DOHH2 (cell line): ENCODE results near the gene BLOC1S1.
A peak's percentile ranks its signal among the peaks of the same experiment; 100 is the strongest.

Source experiments
- EZH2phosphoT487 ChIP-seq: fragments of 200-600 bp; sonication (generic); IDR thresholded peaks from 2 replicates; pipeline ENCODE4 v1.6.1; 2017; ENCODE audit warnings: borderline replicate concordance, mild to moderate bottlenecking, antibody characterized with exemption, low read length, moderate library complexity, mixed read lengths
- TF ChIP-seq, protein P1 (sequence below): fragments of 200-600 bp; sonication (generic); IDR thresholded peaks from one replicate; pipeline ENCODE4 v1.5.1; 2014; ENCODE audit warnings: antibody characterized with exemption, mild to moderate bottlenecking, low read depth, low read length; ENCODE audit not compliant: poor library complexity, severe bottlenecking

DNA sequence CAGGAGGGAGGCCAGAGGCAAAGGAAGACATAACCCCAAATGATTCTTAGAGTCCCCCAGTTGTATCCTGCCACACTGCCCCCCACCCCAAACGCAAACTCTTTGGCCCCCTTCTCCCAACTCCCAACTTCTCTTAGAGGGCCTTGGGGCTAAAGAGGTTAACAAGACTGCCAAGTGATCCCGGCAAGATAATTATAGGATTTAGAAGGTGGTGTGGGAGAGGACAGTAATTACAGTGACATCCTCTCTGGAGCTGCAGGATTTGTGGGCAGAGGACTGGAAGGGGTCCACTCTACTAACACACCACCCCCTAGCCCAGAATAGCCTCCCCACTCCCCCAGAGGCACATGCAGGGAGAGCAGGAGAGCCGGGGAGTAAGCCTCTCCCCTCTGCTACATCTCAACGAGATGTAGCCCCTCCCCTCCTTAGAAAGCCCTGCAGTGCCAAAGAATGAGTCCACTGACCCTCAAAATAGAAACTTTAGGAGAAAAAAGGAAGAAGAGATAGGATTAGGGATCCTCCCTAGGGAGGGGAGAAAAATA is 21.8 kb downstream of the BLOC1S1 start:
- TF ChIP-seq, protein P1, sequence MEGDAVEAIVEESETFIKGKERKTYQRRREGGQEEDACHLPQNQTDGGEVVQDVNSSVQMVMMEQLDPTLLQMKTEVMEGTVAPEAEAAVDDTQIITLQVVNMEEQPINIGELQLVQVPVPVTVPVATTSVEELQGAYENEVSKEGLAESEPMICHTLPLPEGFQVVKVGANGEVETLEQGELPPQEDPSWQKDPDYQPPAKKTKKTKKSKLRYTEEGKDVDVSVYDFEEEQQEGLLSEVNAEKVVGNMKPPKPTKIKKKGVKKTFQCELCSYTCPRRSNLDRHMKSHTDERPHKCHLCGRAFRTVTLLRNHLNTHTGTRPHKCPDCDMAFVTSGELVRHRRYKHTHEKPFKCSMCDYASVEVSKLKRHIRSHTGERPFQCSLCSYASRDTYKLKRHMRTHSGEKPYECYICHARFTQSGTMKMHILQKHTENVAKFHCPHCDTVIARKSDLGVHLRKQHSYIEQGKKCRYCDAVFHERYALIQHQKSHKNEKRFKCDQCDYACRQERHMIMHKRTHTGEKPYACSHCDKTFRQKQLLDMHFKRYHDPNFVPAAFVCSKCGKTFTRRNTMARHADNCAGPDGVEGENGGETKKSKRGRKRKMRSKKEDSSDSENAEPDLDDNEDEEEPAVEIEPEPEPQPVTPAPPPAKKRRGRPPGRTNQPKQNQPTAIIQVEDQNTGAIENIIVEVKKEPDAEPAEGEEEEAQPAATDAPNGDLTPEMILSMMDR = peak; percentile 40
- no peak for TF ChIP-seq EZH2phosphoT487
